Stimulated activated CD8-positive, alpha-beta memory T cell treated with anti-CD3 and anti-CD28 coated beads, Interleukin-4, amount 100 ng/mL, for 48 hours (primary cell): ENCODE data around the gene ZDHHC14.
"Not testable (repeated sequence)": the region's sequence is repeated elsewhere in the genome, so short reads cannot be mapped to it uniquely, and the experiment has no call there.

Experiments used
- DNase-seq: peaks from one replicate; pipeline ENCODE4 v3.0.0-alpha.2; 2020

ZDHHC14 gene

DNA sequence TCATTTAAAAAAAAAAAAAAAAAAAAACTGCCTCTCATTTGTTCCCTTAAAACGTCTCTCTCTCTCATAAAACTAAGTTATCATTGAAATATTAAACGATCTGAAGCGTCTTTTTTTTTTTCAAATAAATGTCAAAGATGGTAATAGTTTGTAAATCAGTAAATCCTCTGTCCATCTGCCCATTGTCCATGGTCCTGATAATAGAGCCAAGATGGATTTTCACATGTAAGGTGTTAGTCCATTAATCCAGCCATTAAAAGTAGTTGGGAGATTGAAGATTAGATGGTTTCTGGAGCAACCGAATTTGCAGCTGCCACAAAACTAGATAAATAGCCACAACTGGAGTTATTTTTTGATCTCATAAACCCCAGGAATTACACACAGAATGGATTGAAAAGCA lies 296.2 kb downstream of the ZDHHC14 start:
- no peak for DNase-seq

DNA sequence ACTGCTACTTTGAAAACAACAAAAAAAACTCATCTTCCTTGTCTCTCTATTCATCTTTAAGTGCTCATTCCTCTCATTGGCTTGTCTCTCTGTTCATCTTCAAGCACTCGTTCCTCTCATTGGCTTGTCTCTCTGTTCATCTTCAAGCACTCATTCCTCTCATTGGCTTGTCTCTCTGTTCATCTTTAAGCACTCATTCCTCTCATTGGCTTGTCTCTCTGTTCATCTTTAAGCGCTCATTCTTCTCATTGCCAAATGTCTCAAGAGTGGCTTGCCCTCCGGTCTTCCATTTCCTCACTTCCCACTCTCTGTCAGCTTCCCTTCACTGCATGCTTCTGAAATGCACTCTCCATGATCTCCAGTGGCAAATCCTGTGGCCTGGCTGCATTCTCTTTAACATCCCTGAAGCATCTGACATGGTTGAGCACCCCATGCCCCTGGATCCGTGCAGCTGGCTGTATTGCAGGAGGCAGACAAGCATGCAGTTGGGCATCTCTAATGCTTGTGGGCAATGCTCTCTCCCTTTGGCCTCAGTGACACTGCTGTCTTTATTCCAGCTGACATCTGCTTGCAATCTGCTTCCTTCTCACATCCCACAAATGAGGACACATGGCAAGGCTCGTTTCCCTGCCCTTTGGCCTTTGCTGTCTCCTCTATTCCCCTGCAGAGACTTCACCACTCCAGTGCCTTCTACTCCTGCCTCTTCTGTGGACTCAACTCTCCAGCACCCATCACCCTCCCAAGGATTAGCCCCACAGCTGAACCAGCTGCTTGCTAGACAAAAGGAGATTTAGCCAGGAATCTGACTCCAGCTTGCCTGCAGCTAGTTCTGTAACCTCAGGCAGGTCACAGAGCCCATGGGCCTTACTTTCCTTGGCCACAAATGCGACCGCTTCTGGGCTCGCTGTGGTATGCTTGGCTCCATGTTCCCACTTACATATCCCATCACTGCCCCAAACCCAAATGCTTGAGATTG lies 298.9 kb downstream of the ZDHHC14 start:
- no peak for DNase-seq

DNA sequence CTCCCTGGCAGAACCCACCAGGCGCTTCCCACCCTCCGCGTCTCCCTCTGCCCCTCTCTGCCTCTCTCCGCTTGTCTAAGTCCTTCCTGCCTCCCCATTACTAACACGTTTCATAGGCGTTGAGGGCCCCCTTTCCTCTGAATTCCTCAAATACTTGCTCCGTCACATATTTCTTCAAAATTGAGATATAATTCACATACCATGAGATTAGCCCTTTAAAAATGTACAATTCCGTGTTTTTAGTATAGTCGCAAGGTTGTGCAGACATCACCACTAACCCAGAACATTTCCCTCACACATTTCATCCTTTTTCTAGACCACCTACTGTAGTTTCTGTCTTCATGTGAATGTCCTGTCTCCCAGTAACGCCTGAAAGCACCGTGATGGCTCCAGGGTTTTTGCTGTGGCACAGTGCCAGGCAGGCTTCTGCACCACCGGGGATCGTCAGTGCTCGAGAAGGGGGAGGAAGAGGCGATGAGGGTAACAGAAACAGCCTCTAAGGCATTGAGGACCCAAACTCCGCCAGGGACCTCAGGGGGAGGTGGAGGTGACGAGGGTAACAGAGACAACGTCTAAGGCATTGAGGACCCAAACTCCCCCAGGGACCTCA lies 300.2 kb downstream of the ZDHHC14 start:
- DNase-seq, result no peak

DNA sequence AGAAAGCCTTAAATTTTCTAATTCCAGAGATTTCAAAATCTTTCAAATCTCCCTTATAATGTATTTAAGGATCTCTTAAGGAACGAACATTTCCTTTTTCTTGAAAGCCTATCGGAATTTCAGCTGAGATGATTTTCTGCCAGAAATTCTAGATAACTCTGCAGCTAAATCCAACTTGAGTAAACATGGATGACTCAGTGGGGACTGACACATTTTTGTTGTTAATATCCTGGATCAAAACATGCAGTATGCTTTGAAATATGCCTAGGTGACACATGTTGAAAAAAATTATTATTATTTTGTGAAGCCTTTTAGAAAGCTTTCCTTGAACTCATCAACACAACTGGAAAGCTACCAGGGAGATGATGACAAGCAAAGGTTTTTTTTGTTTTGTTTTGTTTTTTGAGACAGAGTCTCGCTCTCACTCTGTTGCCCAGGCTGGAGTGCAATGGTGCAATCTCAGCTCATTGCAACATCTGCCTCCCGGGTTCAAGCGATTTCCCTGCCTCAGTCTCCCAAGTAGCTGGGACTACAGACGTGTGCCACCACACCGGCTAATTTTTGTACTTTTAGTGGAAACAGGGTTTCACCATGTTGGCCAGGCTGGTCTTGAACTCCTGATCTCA lies 302.0 kb downstream of the ZDHHC14 start:
- DNase-seq, result no peak

DNA sequence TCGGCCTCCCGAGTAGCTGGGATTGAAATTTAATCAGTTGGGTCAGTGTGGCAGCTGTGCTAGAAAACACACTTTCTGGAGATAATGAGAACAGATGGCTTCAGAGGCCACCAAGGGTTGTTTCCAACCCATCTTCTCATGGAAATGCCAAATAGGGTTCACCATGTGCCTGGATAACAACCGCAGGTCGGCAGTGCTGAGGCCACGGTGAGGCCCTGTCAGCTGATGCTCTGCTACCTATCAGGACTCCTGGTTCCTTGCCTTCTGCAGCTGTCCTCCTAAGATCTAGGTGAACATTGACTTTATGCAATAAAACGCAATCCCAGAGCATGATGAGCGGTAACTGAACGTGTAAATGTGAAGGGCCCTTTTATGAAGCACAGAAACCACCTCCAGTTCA lies 302.7 kb downstream of the ZDHHC14 start:
- no peak for DNase-seq

DNA sequence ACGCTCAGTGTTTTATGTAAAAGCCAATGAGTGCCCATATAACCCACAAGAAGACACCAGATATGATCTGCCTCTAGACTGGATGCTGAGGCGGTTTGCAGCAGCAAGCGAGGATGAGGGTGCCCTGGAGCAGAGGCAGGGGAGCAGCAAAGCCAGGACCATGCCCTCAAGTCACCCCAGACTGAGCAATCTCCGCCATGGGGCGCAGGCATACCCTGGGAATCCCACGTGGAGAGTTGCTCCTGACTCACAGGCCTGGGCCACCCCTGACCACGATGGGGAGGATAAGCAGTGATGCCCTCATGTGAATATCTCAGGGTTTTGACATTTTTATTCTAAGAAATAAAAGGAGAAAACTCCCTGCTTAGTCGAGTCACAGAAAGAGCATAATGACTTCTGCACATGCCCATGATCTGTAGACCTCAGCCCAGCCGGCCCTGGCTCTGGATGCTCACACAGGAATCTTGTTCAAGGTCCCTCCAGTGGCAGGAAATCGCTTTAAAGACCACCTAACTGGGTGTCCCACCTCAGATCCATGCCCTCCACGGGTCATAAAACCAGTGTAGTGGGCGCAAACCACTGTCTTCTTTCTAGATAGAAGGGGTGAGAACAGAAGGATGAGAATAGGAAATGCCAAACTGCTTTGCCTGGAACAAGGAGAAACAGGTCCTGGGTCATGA lies 303.8 kb downstream of the ZDHHC14 start:
- no peak for DNase-seq

DNA sequence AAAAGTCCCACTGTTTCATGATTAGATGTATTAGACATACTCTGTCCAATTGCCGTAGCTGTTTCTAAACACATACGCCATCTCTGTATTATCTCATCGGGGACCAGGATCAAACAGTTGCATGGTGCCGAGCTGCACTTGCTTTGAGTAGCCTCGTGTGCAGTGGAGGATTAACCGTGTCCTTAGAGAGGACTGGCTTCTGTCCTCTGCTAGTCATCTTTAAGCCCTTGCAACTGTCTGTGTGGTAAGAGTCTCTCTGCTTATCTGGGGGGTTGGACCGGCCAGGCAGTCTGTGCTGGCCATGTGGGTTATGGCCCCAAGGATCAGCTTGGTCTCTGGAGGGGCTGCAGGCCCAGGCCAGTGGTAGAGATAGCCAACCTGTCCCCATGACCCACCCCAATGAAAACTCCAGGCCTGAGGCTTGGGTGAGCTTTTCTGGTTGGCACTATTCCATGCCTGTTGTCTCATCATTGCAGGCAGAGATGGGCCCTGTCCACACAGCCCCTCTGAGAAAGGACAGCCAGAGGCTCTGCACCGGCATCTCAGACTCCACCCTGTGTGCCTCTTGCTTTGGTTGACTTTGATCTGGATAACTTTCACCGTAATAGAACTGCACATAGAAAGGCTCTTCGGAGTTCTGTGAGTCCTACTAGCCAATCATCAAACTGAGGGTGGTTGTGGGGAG lies 304.7 kb downstream of the ZDHHC14 start:
- DNase-seq, result no peak

DNA sequence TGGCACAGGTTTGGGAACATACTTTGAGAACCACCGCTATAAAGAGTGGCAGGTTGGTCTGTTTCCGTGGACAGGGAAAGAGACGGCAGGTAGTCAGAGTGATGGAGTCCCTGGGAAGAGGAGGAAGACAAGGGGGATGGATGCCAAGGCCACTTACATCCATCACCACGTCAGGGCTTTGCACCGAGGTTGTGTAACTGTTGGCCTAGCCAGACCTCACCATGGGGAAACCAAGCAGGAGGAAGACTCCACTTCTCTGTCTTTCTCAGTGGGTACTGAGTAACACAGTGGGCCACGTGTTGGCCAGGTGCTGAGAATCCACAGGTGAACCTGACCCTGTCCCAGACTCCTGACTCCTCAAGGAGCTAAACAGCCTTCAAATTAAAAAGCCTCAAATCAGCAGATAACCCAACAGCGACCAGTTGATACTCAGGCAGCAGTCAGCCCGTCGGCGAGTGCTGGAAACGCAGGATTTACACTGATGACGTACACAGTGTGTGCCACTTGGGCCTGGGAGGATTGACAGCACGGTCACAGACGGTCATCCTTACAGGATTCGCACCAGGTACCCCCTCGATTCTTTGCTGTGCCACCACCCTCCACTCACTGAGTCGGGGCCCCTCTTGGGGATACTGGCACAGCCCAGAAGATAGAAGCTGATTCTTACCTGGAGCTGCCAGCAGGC lies 307.4 kb downstream of the ZDHHC14 start:
- no peak for DNase-seq

DNA sequence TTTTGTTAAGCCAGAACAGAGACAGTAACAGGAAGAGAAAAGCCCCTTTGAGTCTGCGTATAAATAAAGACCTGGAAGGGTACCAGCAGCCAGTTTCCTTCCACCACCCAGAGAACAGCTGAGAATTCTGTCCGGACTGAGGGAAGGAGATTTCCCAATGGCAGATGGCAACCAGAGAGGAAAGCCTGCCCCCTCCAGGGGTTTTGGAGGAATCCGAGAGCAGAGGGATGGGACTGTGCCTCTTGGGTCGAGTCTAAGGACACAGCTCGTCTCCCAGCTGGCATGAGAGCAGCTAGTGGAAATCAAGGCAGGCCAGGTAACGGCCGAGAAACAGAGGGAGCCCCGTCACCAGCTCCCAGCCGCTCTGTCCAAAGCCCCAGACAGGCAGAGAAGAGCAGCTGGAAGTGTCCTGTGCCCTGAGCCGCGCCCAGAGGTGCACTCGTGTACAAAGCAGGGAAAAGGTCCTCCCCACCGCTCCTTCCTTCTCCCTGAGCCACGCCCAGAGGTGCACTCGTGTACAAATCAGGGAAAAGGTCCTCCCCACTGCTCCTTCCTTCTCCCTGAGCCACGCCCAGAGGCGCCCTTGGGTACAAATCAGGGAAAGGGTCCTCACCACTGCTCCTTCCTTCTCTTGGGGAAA lies 308.1 kb downstream of the ZDHHC14 start:
- DNase-seq, result no peak

DNA sequence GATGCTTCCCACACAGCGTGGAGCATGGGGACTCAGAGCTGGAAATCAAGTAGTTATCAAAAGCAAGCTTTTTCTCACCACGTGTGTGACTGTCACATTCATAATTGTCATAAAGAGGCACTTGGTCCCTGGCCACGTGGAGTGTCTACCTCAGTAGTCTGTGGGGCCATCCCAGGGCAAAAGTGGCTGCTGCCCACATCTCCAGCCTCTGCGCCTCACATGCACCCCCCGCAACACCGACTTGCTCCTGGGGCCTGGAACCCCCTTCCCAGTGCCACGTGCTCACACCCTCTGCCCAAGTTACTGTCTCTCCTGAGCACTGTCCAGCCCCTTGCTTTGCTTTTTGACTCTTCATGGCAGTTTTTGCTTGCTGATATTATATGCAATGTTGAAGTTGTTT lies 308.9 kb downstream of the ZDHHC14 start:
- DNase-seq, result no peak

DNA sequence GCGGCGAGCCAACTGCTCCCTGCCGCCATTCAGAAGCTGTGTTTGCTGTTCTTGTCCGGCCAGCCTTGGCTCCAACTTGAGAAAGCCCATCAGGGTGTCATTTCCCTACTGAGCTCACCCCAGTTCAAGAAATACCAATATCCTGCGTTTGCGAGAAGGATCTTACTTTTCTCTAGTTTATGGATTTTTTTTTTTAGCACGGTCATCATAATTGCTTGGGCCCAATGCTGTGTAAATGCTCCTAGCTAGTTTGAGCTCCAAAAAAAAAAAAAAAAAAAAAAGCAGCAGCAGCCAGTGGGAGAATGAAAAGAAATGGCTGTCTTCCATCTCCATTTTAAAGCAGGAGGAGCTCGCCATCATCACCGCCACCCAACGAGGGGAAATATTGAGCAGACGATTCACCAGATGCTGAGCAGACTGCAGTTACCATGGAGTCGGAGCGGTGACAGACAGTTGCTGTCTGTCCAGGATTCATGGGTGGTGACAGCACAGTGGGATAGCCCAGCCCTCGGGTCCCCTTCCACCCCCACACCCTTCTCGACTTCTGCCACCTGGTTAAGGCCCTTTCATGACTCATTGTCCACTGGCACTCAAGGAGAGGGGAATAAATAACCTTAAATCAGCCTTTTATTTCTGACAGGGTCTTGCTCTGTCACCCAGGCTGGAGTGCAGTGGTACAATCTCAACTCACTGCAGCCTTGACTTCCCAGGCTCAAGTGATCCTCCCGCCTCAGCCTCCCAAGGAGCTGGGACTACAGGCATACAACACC lies 309.6 kb downstream of the ZDHHC14 start:
- DNase-seq, result no peak

DNA sequence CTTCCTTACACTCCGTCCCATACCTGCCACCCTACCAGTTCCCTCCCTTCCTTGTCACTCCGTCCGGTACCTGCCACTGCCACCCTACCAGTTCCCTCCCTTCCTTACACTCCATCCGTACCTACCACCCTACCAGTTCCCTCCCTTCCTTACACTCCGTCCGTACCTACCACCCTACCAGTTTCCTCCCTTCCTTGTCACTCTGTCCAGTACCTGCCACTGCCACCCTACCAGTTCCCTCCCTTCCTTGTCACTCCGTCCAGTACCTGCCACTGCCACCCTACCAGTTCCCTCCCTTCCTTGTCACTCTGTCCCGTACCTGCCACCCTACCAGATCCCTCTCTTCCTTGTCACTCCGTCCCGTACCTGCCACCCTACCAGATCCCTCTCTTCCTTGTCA lies 310.6 kb downstream of the ZDHHC14 start:
- DNase-seq, result not testable (repeated sequence)

DNA sequence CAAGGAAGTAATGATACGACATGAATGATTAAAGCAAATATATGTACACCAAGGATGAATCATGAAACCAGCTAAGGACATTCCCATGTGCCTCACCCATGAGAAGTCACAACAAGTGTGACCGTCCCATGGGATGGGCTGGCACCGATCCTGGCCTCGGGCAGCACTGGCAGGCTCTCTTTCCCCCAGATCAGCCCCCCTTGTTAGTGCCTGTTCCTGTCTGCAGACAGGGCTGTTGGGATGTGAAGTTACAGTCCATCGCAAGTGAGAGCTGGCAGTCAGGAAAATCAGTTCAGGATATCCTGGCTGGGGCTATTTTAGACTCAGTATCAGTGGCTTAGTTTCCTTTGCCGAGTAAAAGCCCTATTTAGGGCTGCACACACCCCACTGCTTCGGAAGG lies 312.9 kb downstream of the ZDHHC14 start:
- no peak for DNase-seq

DNA sequence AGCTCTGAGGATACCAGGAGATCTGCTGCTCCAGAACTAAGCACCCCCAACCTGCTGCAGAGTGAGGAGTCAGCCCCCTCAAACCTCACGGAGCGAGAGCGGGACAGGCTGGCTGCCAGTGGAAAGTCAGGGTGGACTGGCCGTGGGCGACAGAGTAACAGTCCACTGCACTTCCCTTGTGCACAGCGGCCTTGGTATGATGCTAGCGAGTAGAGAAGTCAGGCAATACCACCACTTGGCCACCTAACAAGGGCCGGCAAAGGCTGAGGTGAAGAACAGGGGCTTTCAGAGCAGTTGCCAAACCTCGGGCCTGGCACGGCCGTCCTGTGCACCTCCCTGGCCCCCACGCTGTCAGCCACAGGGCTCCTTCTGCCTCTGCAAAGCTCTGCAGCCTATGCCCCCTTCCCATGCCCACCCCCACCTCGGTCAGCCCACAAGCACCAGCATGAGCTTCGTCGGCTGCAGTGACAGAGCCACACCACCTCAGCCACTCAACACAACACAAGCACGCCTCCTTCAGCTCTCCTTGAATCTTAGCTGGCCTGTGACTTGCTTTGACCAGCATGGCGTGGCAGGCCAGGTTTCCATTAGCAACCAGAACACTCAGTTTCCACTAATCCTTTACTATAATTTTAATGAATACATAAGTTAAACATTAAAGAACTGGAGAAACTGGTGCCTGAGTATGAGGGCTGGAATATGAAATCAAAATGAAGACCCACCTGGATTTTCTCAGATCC lies 314.5 kb downstream of the ZDHHC14 start:
- DNase-seq, result no peak

DNA sequence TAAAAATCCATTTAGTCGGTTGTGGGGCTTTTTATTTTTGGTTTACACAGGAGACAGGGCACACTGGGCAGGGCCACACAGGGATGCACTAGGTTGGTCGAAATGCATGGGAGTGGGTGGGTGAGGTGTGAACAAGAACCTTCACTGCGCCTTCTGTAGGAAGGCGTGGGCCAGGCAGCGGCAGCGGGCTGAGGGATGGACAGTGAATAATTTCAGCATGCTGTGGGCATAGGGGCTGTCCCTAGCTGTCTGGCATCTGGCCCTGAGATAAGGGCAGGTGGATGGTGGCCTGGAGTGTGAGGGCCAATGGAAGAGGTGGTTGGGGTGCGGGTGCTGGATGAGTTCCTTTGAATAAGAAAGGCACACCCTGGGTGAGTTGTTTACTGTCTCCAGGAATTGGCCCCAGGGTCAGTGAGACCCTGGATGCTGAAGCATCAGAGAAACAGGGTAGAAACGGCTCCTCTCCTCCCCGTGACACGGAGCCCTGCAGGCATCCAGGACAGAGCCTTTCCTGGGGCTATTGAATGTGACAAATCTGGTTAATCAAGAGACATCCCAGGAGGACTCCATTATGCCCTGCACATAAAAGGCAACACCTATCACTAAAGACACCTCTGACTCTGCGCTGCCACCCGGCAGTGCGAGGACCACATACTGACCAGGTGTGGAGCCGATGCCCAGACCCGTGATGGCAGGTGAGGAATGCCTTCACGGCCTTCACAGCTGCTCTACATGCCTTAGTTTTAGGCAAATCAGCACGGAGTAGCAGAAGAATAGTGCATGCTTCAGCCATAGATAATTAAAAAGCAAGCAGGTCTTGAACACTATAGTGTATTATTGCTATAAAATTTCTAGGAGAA lies 319.0 kb downstream of the ZDHHC14 start:
- no peak for DNase-seq

DNA sequence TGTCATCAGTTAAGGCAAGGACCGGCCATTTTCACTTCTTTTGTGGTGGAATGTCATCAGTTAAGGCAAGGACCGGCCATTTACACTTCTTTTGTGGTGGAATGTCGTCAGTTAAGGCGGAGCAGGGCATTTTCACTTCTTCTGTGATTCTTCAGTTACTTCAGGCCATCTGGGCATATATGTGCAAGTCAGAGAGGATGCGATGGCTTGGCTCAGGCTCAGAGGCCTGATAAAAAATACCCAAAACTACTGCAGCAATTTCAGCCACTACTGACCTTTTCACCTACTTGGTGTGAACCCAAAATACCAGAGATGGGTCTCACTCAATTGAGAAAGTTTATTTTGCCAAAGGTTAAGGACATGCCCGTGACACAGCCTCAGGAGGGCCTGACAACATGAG lies 325.4 kb downstream of the ZDHHC14 start:
- not testable (repeated sequence) for DNase-seq

DNA sequence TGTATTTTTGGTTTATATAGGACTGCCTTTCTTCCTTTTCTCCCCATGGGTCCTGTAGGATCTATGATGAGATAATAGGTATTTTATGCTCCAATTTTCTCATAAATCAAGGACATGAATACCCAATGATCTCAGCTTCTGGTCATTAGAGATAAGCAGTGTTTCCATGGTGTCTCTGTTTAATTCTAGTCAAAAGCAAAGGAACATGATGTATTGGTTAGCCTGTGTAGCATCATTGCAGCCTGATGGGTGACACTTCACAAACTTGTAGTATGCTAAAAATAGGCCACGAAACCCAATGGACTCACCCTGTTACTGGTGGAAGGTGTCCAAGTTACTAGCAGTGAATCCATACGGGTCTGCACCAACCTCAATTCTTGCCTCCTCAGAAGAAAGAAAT lies 325.9 kb downstream of the ZDHHC14 start:
- DNase-seq, result no peak

DNA sequence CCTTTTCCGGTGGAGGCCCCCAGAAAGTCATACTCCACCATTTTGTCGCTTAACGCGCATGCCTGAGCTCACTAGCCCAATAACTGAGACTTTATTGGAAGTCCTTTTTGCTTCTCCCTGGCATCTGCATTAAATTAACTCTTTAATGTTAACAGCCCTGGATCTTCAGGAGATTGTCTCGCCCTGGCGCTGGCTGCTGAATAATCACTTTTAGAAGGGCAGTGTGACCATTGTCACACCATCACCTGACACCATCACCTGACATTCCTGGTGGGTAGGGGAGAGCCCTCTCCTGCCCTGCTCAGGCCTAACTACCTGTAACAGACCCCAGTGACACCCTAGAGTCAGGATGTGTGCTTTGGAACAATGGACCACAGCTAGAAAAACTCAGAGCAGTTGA lies 326.6 kb downstream of the ZDHHC14 start:
- no peak for DNase-seq

DNA sequence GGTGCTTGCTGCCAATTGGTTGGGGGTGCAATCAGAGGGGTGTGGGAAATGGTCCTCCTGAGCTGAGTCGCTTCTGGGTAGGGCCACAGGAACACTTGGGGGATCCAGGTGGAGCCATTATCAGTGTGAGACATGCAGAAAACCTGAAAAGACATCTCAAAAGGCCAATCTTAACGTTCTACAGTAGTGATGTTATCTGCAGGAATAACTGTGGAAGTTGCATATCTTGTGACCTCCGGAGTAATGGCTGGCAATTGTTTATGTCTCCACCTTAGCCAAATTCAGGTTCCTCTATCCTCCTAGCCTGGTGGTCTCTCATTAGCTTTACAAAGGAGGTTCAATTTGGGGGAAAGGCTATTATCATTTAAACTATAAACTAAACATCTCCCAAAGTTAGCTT lies 327.2 kb downstream of the ZDHHC14 start:
- no peak for DNase-seq
